GM18520 (cell line): Measurements from ENCODE around the gene BAHCC1.
"Not testable (repeated sequence)": the region's sequence is repeated elsewhere in the genome, so short reads cannot be mapped to it uniquely, and the experiment has no call there.

ENCODE experiments used
- ATAC-seq: cut with Tn5 transposase; IDR thresholded peaks from one replicate; pipeline ENCODE4 v1.9.1; 2021; ENCODE audit not compliant: unreplicated experiment

Gene BAHCC1

DNA sequence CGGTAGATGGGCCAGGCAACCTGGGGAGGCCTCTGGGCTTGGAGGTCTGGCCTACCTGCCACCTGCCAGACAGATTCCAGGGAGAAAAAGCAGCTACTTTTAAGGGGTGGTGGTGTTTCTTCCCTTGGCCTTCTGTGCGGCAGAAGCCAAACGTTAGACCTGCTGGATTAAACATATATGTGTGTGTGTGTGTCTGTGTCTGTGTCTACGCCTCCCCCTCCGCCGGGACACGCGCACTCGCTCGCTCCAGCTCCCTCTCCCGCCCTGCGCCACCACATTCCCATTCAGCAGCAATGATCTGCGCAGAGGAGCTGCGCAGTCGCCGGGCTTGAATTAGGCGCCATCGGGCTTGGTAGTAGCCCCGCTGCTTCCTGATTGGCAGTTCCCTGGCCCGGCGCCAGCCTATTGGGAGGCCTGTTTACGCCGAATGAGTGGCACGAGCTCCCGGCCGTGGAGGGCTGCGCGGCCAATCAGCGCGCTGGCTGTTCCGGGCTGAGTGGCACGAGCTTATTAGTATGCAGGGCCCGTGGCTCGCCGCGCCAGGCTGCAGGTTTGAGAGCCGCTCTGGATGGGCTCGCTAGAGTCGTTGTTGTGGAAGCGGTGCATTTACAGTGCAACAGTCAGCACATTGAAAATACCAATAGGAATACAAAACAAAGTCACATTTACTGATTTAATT, at the start of gene BAHCC1:
Gene BAHCC1, plus strand, starts transcription at position 537 of the 679 bp plus-strand sequence. CDS start 4,283 bp downstream, outside the sequence.
- no peak for ATAC-seq

DNA sequence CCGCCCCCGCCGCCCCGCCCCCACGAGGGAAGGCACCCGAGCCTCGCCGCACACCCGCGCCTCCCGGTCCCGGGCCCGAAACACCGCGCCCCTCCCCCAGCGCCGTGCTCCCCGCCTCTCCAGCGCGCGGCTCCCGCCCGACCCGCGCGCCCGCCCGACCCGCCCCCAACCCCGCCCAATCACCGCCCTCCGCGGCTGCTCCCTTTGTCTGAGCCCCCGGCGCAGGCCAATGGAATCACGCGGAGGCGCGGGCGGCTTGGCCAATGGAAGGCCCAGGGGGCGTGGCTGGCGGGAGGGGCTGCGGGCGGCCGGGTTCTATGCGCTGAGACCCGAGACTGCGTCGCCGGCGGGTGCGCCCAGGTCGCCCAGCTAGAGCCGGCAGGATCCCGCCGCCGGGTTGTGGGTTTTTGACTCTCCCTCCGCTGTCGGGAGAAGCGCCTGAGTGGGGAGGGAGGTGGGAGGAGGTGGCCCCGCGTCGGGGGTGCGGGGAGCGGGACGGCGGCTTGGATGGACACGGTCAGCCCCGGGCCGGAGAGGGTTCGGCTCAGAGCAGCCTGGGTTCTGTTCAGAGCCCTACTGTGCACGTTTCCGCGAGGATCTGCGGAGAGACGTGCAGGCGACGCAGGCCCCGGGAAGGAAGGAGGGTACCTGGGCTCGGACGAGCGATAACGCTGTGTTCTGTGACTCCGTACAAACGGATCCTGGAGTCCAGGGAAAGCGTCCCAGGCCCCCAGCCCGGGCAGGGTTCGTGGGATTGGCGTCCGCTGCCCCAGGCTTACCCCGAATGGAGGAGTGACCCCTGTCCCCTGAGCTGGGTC, 49.0 kb upstream of the BAHCC1 start:
- no peak for ATAC-seq

DNA sequence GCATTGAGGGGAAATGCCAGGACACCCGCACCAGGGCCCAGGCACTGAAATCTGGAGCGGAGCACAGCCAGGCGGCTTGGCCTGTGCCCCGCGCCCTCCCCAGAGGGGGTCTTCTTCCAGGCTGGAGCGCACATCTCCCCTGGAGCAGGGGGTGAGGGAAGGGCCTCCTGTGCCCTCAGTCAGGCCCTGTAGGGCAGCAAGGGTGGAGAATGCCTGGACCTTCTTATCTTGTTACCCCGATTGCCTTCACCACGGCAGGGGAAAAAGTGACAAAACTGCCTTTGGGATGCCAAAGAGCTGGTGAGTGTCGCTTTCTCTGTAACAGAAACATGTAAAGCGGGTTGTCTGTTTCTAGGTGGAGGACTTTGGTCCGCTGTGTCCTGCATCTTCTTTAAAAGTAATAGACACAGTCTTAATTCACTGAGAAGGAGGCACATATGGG, 48.3 kb upstream of the BAHCC1 start:
- ATAC-seq: no peak

DNA sequence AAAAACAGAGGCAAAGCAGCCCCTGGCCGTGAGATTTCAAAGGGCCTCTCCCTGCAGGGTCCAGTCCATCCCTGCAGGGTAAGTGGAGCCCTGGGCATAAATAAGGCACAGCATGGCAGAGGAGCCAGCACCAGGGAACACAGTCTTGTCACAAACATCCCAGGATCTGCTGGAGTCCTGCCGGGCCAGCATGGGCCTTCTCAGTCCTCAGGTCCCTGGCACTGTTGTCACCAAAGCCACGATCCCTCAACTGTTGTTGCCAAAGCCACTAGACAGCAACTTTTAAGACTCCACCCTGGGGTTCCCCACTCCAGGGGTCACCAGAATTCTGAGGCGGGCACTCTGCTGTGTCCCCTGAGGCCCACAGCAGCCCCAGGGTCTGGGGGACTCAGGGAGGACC, 47.8 kb upstream of the BAHCC1 start:
- ATAC-seq: no peak

DNA sequence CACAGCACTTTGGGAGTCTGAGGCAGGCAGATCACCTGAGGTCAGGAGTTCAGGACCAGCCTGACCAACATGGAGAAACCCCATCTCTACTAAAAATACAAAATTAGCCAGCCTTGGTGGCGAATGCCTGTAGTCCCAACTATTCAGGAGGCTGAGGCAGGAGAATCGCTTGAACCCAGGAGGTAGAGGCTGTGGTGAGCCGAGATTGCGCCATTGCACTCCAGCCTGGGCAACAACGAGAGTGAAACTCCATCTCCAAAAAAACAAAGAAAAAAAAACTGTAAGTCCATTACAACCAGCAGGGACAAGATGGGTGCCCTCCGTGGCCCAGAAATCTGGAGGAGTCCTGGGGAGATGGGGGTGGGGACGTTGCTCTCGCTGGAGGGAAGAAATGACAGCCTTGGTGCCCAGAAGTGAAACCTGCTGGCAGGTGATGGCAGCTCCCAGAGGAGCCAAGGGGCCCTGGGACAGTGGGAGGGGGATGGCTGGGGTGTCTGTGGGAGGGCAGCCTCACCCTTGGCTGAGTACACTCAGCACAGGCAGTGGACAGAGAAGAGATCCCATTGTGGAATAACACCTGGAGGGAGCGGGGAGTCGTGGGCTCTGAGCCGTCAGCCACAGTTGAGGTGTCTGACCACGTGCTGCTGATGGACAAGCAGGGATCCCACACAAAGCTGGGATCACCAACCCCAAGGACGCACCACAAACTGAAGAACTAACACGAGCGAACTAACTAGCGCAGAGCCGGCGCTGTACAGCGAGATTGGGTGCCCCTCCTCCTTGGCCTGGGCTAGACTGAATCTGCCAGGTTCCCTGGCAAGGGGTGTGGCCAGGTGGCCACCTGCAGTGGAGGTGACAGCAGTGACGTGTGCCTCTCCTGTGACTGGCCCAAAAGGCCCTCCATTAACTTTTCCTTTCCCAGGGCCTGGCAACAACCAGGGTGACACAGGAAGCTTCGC, 46.9 kb upstream of the BAHCC1 start:
- ATAC-seq: no peak

DNA sequence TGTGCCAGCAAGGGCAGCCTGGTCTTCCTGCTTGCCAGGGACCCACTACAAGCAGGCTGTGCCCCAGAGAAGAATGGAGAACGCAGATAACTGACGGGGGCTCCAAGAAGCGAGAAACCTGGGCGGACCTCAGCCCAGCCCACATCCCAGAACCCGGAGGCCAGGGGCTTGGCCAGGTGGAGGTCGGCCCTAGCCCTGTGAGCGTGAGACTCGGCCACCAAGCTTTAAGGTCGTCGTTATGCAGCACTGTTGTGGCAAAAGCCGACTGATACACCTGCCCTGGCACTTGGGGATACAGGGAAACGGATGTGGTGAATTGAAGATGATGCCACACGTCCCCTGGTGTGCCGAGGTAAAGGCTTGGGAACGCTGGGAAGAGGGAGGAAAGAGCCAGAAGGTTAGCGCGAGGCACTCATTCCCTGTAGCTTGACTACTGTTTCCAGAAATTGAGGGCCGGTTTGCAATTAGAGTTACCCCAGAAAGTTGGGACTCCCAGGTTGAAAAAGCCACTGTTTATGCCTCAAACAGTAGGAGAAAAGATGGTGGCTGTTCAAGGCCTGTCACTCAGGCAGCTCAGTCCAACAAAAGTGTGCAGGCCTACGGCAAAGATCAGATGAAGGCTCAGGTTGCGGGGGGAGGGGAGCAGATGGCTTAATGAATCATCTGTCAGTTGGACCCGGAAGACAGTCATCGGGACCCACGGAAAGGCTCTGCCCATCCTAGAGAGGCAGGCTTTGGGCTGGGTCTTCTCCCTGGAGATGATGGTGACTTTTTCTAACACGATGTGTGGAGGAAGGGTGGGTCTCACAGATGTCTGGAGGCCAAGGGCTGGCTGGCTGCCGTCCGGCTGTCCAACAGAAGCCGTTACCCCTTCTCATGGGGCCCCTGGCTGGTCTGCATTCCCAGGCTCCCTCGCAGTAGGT, 45.6 kb upstream of the BAHCC1 start:
- ATAC-seq: no peak

DNA sequence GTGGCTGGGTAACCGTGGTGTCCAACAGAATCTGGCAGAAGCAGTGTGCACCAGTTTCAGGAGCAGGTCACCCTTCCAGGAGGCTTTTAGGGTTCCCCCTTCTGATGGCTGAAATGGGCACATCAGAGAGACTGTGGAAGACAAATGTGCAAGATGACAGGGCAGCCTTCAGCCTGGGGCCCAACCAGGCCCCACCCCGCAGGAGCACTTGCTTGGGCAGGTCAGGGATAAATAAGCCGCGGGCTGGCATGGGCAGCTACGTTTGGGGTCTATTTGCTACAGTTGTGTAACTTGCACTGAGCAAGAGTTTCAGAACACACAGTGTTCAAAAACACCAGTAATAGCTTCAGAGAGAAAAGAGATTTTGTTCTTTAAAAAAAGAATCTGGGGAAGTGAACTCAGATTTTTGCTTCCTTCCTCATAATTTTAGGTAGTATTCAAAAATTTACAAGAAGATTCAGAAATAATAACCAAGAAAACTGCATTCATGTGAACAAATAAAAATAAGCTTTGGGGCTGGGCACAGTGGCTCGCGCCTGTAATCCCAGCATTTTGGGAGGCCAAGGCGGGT, 44.9 kb upstream of the BAHCC1 start:
- ATAC-seq: no peak

DNA sequence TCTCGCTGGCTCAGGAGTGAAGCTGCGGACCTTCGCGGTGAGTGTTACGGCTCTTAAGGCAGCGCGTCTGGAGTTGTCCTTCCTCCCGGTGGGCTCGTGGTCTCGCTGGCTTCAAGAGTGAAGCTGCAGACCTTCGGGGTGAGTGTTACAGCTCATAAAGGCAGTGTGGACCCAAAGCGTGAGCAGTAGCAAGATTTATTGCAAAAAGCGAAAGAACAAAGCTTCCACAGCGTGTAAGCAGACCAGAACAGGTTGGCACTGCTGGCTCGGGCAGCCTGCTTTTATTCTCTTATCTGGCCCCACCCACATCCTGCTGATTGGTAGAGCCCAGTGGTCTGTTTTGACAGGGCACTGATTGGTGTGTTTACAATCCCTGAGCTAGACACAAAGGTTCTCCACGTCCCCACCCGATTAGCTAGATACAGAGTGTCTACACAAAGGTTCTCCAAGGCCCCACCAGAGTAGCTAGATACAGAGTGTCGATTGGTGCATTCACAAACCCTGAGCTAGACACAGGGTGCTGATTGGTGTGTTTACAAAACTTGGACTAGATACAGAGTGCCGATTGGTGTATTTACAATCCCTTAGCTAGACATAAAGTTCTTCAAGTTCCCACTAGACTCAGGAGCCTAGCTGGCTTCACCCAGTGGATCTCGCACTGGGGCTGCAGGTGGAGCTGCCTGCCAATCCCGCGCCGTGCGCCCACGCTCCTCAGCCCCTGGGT, 43.8 kb upstream of the BAHCC1 start:
- not testable (repeated sequence) for ATAC-seq

DNA sequence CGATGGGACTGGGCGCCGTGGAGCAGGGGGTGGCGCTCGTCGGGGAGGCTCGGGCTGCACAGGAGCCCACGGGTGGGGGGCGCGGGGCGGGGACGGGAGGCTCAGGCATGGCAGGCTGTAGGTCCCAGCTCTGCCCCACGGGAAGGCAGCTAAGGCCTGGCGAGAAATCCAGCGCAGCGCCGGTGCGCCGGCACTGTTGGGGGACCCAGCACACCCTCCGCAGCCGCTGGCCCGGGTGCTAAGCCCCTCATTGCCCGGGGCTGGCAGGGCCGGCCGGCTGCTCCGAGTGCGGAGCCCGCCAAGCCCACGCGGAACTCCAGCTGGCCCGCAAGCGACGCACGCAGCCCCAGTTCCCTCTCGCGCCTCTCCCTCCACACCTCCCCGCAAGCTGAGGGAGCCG, 43.2 kb upstream of the BAHCC1 start:
- ATAC-seq: not testable (repeated sequence)

DNA sequence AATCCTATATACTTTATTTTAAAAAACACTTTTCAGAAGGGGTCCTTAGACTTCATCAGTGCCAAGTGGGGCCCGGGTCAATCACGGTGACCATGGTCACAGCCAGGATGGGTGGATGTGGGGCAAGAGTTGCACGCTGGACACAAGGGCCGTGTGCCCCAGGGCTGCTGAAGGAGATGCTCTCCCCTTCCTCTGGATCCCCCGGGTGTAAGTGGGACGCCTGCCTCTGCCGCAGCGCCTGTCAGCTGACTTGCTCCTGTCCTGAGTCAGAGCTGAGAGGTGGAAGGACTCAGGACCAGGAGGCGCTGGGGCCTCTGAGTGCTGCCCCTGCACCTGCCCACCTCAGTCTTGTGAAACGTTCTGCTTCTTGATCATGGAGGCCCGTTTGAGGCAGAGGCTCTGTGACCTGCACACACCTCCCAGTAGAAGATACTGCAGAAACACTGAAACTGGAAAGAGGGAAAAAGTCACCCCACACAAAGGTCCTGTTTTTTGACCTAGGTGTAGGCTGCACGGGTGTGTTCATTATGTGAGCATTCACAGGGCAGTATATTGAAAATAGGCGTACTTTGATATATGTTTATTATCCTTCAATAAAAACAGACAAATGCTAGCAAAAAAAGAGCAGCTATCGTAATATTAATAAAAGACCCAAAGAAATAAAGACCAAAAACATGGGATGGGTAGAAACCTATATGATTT, 40.9 kb upstream of the BAHCC1 start:
- no peak for ATAC-seq

DNA sequence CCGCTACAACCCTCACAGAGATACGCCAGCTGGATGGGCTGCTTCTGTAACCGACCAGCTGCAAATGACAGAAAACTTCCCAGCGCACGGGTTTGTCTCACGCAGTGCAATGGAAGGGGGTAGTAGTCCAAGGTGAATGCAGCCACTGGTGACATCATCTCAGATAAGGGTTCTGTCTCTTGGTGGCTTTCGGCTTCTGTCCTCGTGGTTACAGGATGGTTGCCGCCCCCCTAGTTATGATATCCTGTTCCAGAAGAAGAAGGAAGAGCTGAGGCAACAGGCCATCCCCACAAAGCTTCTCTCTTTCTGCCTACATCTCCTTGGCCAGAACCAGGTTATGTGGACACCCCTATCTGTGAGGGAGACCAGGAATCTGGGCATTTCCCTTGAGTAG, 40.3 kb upstream of the BAHCC1 start:
- ATAC-seq: no peak

DNA sequence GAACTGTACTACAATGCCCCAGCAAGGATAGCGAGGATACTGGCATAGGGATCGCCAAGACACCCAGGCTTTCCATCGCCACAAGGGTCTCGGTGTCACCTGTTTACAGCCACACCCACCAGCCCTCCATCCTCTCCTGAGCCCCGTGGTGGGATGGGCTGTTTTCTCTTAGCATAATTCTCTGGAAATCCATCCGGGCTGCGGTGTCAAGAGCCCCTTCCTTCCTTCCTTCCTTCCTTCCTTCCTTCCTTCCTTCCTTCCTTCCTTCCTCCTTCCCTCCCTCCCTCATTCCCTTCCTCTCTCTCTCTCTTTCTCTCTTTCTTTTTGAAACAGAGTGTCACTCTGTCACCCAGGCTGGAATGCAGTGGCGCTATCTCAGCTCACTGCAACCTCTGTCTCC, 36.0 kb upstream of the BAHCC1 start:
- ATAC-seq: no peak

DNA sequence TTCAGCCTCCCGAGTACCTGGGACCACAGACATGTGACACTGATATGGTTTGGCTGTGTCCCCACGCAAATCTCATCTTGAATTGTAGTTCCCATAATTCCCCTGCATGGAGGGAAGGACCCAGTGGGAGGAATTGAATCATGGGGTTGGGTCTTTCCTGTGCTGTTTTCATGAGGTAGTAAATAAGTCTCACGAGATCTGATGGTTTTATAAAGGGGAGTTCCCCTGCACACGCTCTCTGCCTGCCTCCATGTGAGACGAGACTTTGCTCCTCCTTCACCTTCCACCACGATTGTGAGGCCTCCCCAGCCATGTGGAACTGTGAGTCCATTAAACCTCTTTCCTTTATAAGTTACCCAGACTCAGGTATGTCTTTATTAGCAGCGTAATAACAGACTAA, 33.3 kb upstream of the BAHCC1 start:
- not testable (repeated sequence) for ATAC-seq

DNA sequence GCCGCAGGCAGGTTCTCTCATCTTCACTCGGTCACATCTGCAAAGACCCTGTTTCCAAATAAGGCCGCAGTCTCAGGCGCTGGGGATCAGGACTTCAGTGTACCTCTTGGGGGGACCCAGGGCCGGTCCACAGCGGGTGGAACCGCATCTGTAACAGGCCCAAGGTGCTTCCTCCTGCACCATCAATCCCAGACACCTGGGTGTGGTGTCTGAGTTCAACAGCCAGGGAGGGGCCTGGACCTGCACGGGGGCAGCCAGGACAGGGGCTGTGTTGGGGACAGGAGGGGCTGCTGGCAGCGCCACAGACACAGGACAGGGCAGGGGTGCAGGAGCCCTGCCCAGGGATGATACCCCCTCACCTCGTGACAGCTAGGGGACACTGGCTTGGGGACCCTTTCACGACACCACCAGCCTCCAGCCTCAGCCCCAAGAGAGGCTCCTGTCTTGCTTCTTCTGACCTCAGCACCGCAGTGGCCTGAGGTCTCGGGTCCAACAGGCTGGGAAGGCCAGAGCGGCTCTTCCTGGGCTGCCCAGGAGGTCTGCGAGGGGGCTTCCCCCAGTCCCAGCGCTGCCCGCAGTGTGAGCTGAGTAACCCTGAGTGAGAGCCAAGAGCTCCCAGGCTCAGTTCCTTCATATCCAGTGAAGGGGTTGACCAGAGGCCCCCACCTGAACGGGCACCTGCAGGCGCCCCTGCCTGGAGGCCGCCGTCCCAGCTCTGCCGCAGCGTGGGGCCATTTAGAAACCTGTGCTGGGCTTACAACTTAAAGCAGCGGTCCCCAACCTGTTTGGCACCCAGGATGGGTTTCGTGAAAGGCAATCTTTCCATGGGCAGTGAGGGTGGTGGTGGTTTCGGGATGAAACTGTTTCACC, 30.7 kb upstream of the BAHCC1 start:
- no peak for ATAC-seq

DNA sequence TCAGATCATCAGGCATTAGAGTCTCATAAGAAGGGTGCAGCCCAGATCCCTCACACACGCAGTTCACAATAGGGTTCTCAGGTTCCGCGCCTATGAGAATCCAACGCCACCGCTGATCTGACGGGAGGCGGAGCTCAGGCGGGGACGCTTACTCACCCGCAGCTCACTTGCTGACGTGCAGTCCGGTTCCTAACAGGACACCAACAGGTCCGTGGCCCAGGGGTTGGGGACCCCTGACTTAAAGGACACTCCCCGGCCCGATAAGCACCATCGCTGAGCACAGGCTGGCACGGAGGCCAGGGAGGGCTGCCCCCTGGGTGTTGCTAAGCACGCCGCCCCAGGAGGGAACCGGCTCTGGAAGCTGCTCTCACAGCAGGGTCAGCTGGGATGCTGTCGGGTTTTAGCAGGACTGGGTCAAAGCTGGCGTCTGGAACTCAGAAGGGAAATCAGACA, 30.1 kb upstream of the BAHCC1 start:
- no peak for ATAC-seq

DNA sequence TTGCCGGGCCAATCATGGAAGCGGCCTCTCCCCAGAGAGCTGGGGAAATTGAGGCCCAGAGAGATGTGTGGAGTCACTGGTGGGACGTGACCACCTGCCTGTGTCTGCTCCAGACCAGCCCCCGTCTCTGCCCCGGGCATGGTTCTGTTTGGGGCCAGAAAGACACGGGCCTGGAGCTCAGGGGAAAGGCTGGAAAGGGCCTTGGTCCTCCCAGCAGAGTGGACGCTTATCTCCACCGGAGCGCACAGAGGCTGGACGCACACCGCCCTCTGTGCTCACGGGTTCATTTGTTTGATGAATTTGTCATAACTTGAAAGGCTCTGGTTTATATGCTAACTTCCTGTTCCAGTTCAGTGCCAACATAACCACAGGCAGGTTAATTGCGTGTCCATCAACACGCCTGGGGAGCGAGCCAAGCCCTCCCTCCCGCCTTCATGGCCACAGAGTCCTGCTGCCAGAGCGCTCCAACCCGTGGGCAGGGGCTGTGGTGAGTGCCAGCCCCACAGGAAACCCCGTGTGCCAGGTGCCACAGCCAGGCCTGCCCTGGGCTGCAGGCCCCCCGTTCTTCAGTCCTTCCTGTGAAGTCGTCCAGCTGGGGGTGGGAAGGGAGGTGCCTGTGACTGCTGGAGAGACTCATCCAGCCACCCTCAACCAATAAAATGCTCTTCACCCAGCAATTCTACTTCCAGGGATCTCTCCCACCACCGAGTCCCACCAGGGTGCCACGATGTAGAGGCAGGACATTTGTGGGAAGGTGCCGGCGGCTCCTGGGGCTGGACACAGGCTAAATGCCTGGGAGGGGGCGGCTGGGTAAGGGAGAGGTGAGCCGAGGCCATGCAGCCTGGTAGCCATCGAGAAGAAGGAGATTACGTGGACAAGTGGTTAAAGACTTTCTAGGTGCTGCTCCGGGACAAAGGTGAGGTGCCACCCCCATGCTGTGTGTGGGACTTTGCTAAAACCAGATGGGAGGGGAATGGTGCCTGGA, 29.4 kb upstream of the BAHCC1 start:
- no peak for ATAC-seq
